SK-N-MC (cell line): Measurements from ENCODE around the gene AUTS2.

Source experiments
- DNase-seq: peaks from one replicate; pipeline ENCODE4 v3.0.0-alpha.2; 2011; ENCODE audit warnings: low read depth, low spot score
- H3K27ac ChIP-seq: fragments of 200-600 bp; sonication (generic); 2 replicates; pipeline ENCODE4 v1.5.1; 2016; ENCODE audit warnings: mixed run types
- H3K36me3 ChIP-seq: fragments of 200-600 bp; sonication (generic); 2 replicates; pipeline ENCODE4 v1.6.1; 2017; ENCODE audit warnings: antibody characterized with exemption, low read length, mixed read lengths; ENCODE audit not compliant: insufficient read depth
- H3K4me3 ChIP-seq: fragments of 200-600 bp; sonication (generic); 2 replicates; pipeline ENCODE4 v1.5.1; 2016
- H3K9ac ChIP-seq: fragments of 200-600 bp; sonication (generic); 2 replicates; pipeline ENCODE4 v1.8.0; 2017; ENCODE audit warnings: mixed run types, mixed read lengths; ENCODE audit not compliant: insufficient read length
- H3K9me3 ChIP-seq: fragments of 200-600 bp; sonication (generic); 2 replicates; pipeline ENCODE4 v1.6.1; 2017; ENCODE audit warnings: low read depth, mild to moderate bottlenecking, antibody characterized with exemption, low read length, moderate library complexity, mixed read lengths
- EZH2 ChIP-seq: fragments of 200-600 bp; sonication (generic); IDR thresholded peaks from one replicate; pipeline ENCODE4 v1.6.1; 2017; ENCODE audit warnings: antibody characterized with exemption
- FOXP2 ChIP-seq: optimal IDR thresholded peaks from 2 replicates; pipeline ENCODE3; 2011; ENCODE audit warnings: mild to moderate bottlenecking, moderate library complexity; ENCODE audit not compliant: insufficient read depth; ENCODE audit errors: extremely low read length, control extremely low read depth
- POLR2AphosphoS5 ChIP-seq: IDR thresholded peaks from 2 replicates; pipeline ENCODE4 v1.6.1; 2012; ENCODE audit warnings: mild to moderate bottlenecking, low read depth, low read length, borderline replicate concordance

The AUTS2 gene

DNA sequence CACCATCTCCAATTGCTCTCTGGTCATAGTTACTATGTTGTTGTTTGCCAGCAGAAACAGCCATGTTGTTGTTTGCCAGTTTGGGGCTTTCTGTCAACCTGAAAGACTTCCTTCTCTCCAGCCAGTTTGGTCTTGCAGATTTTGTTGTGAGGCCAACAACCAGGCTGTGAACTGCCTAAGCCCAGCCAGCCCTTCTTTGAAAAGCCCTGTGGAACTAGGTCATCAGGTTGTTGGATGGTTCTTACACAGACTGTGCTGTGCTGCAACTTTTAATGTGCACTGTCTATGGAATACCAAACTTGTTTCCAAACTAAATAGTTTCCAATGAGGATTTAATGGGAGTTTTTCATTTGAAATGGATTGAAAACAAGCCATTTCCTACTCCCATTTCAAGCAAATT, 940.9 kb downstream of the AUTS2 start:
- Histone ChIP-seq H3K4me3 (no peak overlapping the region), H3K9ac (no peak overlapping the region), H3K36me3 (no peaks in the 10 kb centered on the region), H3K27ac (no peak overlapping the region), H3K9me3 (no peaks in the 10 kb centered on the region)
- TF ChIP-seq FOXP2 (no peak), POLR2AphosphoS5 (no peak), EZH2 (no peak)
- no peak for DNase-seq

DNA sequence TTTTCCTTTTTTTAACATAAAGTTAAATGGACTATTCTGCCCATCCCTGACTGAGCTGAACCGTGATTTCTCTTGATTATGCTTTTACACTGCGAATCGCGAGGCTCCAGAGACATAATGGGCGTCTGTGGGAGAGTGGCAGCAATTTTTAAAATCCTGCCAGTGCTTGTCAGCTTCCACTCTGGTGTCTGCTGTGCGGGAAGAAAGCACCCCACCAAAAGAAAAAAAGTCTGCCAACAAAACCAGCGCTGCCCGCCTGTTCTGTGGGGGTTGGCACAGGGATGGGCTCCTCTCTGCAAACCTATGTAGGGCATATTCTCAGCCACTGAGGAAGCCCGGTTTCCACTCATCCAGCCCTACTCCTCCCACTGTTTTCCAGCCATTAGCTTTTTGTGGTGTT, 941.3 kb downstream of the AUTS2 start:
- Histone ChIP-seq H3K9ac (no peak overlapping the region), H3K27ac (no peak overlapping the region), H3K9me3 (no peaks in the 10 kb centered on the region), H3K4me3 (no peak overlapping the region), H3K36me3 (no peaks in the 10 kb centered on the region)
- DNase-seq = no peak
- TF ChIP-seq FOXP2 = no peak
- TF ChIP-seq POLR2AphosphoS5 = no peak
- TF ChIP-seq EZH2 = no peak

DNA sequence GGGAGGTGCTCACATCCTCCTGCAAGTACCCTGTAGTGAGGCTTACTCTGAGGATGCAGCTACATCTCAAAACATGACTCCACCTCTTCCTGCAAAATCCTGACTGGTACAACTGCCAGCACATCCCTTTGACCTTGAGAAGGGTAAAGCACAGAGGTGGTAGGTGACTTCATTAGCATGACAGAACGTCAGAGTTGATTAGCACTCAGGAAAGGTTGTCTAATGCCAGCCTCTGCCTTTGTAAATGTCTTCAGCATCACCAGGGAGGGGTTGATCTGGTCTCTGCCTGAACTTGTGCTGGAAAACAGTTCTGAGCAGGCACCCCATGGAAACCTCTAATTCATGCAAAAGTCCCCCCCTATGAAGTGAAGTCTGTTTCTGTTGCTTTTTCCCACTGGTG, 942.4 kb downstream of the AUTS2 start:
- TF ChIP-seq POLR2AphosphoS5 (no peak), EZH2 (no peak), FOXP2 (no peak)
- no peak for DNase-seq

GRCh38 chr7:70542750-70543376, 944.6 kb downstream of the AUTS2 start:
- Histone ChIP-seq H3K9me3 (no peaks in the 10 kb centered on the region), H3K4me3 (no peak overlapping the region), H3K9ac (no peak overlapping the region), H3K36me3 (no peaks in the 10 kb centered on the region), H3K27ac (no peak overlapping the region)
- TF ChIP-seq EZH2 = no peak
- TF ChIP-seq POLR2AphosphoS5 = no peak
- no peak for TF ChIP-seq FOXP2
- no peak for DNase-seq

More for the DNA sequence above, 942.4 kb downstream of the AUTS2 start:
- Histone ChIP-seq H3K27ac (no peak overlapping the region), H3K9ac (no peak overlapping the region), H3K9me3 (no peaks in the 10 kb centered on the region), H3K4me3 (no peak overlapping the region), H3K36me3 (no peaks in the 10 kb centered on the region)

- H3K36me3 ChIP-seq = no peaks in the 10 kb centered on the region
- no peak overlapping the region for H3K27ac ChIP-seq
- no peak for TF ChIP-seq EZH2
- no peak for TF ChIP-seq POLR2AphosphoS5
- TF ChIP-seq FOXP2 = no peak
- no peak overlapping the region for H3K4me3 ChIP-seq
- DNase-seq = no peak
- H3K9me3 ChIP-seq = no peaks in the 10 kb centered on the region
- no peak overlapping the region for H3K9ac ChIP-seq
These were observed 945.7 kb downstream of the AUTS2 start for GRCh38 chr7:70544016-70544415.

- TF ChIP-seq FOXP2 (no peak), EZH2 (no peak), POLR2AphosphoS5 (no peak)
- Histone ChIP-seq H3K36me3 (no peaks in the 10 kb centered on the region), H3K27ac (no peak overlapping the region), H3K9me3 (no peaks in the 10 kb centered on the region), H3K4me3 (no peak overlapping the region), H3K9ac (no peak overlapping the region)
- DNase-seq = no peak
These were observed 946.9 kb downstream of the AUTS2 start for GRCh38 chr7:70545214-70545613.

DNA sequence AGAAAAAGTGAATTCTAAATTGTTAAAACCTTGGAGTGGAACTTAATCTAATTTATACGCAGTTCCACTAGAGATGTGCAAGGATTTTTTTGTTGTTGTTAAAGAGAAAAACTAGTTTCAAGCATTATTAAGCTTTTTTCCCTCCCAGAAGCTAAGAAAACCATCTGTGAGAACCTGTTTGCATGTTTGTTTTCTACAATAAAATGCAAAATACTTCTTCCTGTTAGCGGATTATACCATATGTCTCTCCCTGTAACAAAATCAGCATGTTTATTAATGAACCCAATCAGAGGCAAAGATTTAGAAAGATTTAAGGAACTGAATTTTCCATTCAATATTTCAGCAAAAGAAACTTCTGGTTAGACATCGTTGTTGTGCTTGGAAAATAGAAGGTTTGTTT, 953.9 kb downstream of the AUTS2 start:
- Histone ChIP-seq H3K27ac (no peak overlapping the region; the same call in 1 of the 2 replicates), H3K36me3 (no peaks in the 10 kb centered on the region), H3K9me3 (no peaks in the 10 kb centered on the region), H3K9ac (no peak overlapping the region), H3K4me3 (no peak overlapping the region)
- TF ChIP-seq EZH2 = no peak
- TF ChIP-seq FOXP2 = no peak
- TF ChIP-seq POLR2AphosphoS5 = no peak
- DNase-seq = no peak

DNA sequence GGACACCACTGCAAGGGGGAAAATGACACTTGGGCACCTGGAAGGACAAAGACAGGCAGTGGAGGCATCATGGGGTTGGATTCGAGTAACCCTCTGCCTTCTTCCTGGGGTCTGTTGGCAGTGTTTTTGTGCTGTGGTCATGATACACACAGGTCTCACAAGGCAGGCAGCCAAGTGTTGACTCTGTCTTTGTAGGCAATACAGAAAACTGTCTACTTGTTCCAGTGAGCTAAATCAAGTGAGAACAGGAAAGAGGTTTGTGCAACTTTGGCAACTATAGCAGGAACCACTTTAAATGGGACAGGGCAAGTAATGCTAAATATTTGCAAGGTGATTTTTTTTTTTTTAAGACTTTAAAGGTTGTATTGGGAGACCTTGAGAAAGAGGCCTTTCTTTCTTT, 955.1 kb downstream of the AUTS2 start:
- H3K4me3 ChIP-seq = no peak overlapping the region
- no peaks in the 10 kb centered on the region for H3K9me3 ChIP-seq
- H3K36me3 ChIP-seq = no peaks in the 10 kb centered on the region
- TF ChIP-seq FOXP2 (no peak), EZH2 (no peak), POLR2AphosphoS5 (no peak)
- no peak overlapping the region for H3K9ac ChIP-seq
- H3K27ac ChIP-seq = no peak overlapping the region
- DNase-seq = no peak

DNA sequence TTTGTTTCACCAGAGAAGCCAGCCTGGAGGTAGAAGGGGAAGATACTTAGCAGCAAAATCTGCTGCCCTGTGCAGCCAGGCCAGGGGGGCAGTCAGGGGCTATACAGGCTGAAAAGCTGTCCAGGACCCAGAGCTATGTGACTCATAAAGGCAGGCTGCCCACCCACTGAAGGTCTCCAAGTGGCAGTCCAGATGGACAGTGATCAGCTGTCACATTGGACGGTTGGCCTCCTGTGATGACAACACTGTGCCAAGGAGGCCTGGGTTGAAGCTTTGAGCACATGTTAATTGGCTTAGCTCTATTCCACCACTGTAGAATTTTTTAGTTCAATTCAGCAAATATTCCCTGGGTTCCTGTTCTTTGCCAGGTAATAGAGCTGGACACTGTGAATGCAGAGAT, 956.4 kb downstream of the AUTS2 start:
- no peak overlapping the region for H3K27ac ChIP-seq
- no peaks in the 10 kb centered on the region for H3K9me3 ChIP-seq
- no peak for DNase-seq
- no peak overlapping the region for H3K9ac ChIP-seq
- H3K36me3 ChIP-seq = no peaks in the 10 kb centered on the region
- TF ChIP-seq FOXP2 (no peak), EZH2 (no peak), POLR2AphosphoS5 (no peak)
- no peak overlapping the region for H3K4me3 ChIP-seq
